ENCODE data around the gene ZNF609. TPM values are rescaled to one million over a fixed set of nuclear protein-coding genes. Genes with fewer than 3 reads are reported as not detected.

ZNF609 gene
- total RNA-seq, 1 donor from 2014 or later, result 33.1 TPM

- TF ChIP-seq POLR2A (IDR thresholded peaks at IDR 0.05) (no peak), CTCF (IDR thresholded peaks at IDR 0.05) (no peak), POLR2AphosphoS5 (IDR thresholded peaks at IDR 0.05; ENCODE audit: insufficient read depth in 1 of 2, low read depth in 1 of 2) (peak in 1 of 2 donors; percentile 17)
- H3K27ac ChIP-seq, result no peak overlapping the region
- no peaks in the 10 kb centered on the region for H3K27me3 ChIP-seq
- no peak overlapping the region for H3K4me3 ChIP-seq
- no peaks in the 10 kb centered on the region for H3K36me3 ChIP-seq
- intact Hi-C loops (cut with DNase I), result no loop called here
- H3K4me1 ChIP-seq, result peaks cover 40% of the 10 kb centered on the region
- no peaks in the 10 kb centered on the region for H3K9me3 ChIP-seq
- no peak for DNase-seq (ENCODE audit: extremely low spot score in 2 of 2)
Measured at GRCh38 chr15:64507293-64507802, 47.0 kb downstream of the ZNF609 start.

- Histone ChIP-seq H3K27me3 (no peaks in the 10 kb centered on the region), H3K9me3 (no peaks in the 10 kb centered on the region), H3K36me3 (no peaks in the 10 kb centered on the region), H3K4me3 (no peak overlapping the region), H3K4me1 (peaks cover 35% of the 10 kb centered on the region), H3K27ac (no peak overlapping the region)
- DNase-seq (ENCODE audit: extremely low spot score in 2 of 2), result no peak
- no peak for TF ChIP-seq POLR2AphosphoS5 (IDR thresholded peaks at IDR 0.05; ENCODE audit: insufficient read depth in 1 of 2, low read depth in 1 of 2)
- TF ChIP-seq POLR2A (IDR thresholded peaks at IDR 0.05), result no peak
- no peak for TF ChIP-seq CTCF (IDR thresholded peaks at IDR 0.05)
- intact Hi-C loops (cut with DNase I), result no loop called here
Measured at GRCh38 chr15:64507845-64508244, 47.5 kb downstream of the ZNF609 start.

- intact Hi-C loops (cut with DNase I), result no loop called here
- Histone ChIP-seq H3K4me3 (no peak overlapping the region), H3K27ac (no peak overlapping the region), H3K27me3 (no peaks in the 10 kb centered on the region), H3K36me3 (no peaks in the 10 kb centered on the region), H3K9me3 (no peaks in the 10 kb centered on the region), H3K4me1 (peaks cover 21% of the 10 kb centered on the region)
- TF ChIP-seq POLR2A (IDR thresholded peaks at IDR 0.05) (no peak), CTCF (IDR thresholded peaks at IDR 0.05) (no peak), POLR2AphosphoS5 (IDR thresholded peaks at IDR 0.05; ENCODE audit: insufficient read depth in 1 of 2, low read depth in 1 of 2) (no peak)
- no peak for DNase-seq (ENCODE audit: extremely low spot score in 2 of 2)
Measured at GRCh38 chr15:64513823-64514222, 53.4 kb downstream of the ZNF609 start.

GRCh38 chr15:64515196-64515595 is 54.8 kb downstream of the ZNF609 start:
- Histone ChIP-seq H3K4me3 (no peak overlapping the region), H3K4me1 (peaks cover 24% of the 10 kb centered on the region), H3K9me3 (no peaks in the 10 kb centered on the region), H3K27ac (no peak overlapping the region), H3K27me3 (no peaks in the 10 kb centered on the region), H3K36me3 (no peaks in the 10 kb centered on the region)
- TF ChIP-seq POLR2A (IDR thresholded peaks at IDR 0.05), result no peak
- TF ChIP-seq CTCF (IDR thresholded peaks at IDR 0.05), result no peak
- no peak for DNase-seq (ENCODE audit: extremely low spot score in 2 of 2)
- intact Hi-C loops (cut with DNase I), result no loop called here

GRCh38 chr15:64515825-64516224 is 55.4 kb downstream of the ZNF609 start:
- Histone ChIP-seq H3K27me3 (no peaks in the 10 kb centered on the region), H3K4me3 (no peak overlapping the region), H3K4me1 (peaks cover 31% of the 10 kb centered on the region), H3K36me3 (no peaks in the 10 kb centered on the region), H3K9me3 (no peaks in the 10 kb centered on the region), H3K27ac (no peak overlapping the region)
- no peak for DNase-seq (ENCODE audit: extremely low spot score in 2 of 2)
- intact Hi-C loops (cut with DNase I), result no loop called here
- TF ChIP-seq CTCF (IDR thresholded peaks at IDR 0.05), result no peak
- no peak for TF ChIP-seq POLR2AphosphoS5 (IDR thresholded peaks at IDR 0.05; ENCODE audit: insufficient read depth in 1 of 2, low read depth in 1 of 2)
- no peak for TF ChIP-seq POLR2A (IDR thresholded peaks at IDR 0.05)
